Left cardiac atrium (tissue), 4 donors: ENCODE data around the gene EEF1A2. TPM values are rescaled to one million over a fixed set of nuclear protein-coding genes. Genes with fewer than 3 reads are reported as not detected.
"Not testable (repeated sequence)": the region's sequence is repeated elsewhere in the genome, so short reads cannot be mapped to it uniquely, and the experiment has no call there.

Source experiments
- ATAC-seq, 2 donors: fragments of 200-7000 bp; cut with Tn5 transposase; one replicate each; pipeline ENCODE4 v1.9.1; 2020; ENCODE audit warnings: mild to moderate bottlenecking in 2 of 2, moderate library complexity in 2 of 2
- DNase-seq: peaks from one replicate; pipeline ENCODE4 v3.0.0-alpha.2; 2020
- intact Hi-C, 2 donors: fragments of 100-400 bp; cut with DNase I; formaldehyde crosslinking; loops; one replicate each; pipeline versions ENCODE4 v1.14.1 to v1.15.1; 2022 to 2023
- total RNA-seq, 2 donors: library from RNA; stranded (reverse); fragmentation: NEBNext Ultra II Directional; extraction: Animal tissue kit (Norgen Biotek cat#: 25700); gene quantifications; one replicate each; pipeline ENCODE4 v1.2.1, GENCODE V29; 2021
- donor health status: DM: no; HTN: yes; CAD: no.
- donor health status: DM: no; HTN: yes; CAD: no; lungs with severe emphysema.
- donor health status: DM: yes; HTN: yes; CAD: no.
- donor health status: Dilated cardiomyopathy.

The EEF1A2 gene
- total RNA-seq, 2 donors from 2014 or later = 656 to 679 TPM

GRCh38 chr20:63479695-63480419 lies 19.0 kb downstream of the EEF1A2 start:
- intact Hi-C loops = loop anchor here in 1 of 2 donors (5.0 kb wide), 1 partner anchor 38 kb away; no protein-coding TSS in a partner anchor
- not testable (repeated sequence) for ATAC-seq, DNase-seq

DNA sequence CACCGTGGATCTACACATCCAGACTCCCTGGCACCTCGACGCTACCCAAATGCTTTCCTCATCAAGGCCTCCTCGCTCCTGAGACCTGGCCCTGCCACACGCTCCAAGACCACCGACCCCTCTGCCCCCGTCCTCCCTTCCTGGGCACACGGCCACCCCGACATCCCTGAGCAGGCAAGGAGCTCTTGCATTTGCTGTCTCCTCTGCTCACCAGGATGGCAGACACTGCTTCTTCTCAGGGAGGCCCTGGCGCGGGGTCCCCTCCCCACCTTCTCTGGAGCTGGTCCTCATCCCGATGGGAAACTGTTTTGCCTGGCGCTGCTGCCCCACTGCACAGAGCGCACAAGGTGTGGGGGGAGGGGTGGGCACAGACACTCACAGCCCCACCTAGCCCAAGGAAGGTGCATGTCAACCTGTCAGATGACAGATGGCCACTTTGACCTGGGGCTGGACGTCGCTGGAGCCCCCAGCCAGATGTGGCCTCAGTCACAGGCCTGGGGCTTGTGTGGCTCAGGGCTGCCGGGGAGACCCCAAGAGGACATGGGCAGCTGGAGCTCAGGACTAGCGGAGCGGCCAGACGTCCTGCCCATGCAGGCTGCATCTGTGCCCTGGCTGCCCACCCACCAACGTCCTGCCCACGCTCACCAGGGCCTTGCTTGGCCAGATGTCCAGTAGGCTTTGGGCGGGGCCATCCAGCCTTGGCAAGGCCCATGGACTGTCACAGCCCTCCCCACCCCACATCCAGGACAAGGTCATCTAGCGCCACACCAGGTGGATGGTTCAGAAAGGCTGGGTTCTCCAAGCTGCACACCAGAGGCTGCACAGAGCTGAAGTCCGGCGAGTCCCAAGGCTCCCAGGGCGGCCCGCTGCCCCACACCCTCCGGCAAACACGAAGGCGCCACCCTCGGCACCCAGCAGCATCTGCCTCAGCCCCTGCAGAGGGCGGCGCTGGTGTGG lies 20.3 kb downstream of the EEF1A2 start:
- ATAC-seq (no peak), DNase-seq (no peak)
- intact Hi-C loops = no loop called here

- no peak for ATAC-seq
- intact Hi-C loops = no loop called here
Observed at GRCh38 chr20:63477944-63478343, 20.9 kb downstream of the EEF1A2 start.

GRCh38 chr20:63477061-63477616 lies 21.7 kb downstream of the EEF1A2 start:
- intact Hi-C loops = no loop called here
- no peak for ATAC-seq
- DNase-seq = no peak

More at GRCh38 chr20:63477944-63478343, 20.9 kb downstream of the EEF1A2 start:
- DNase-seq = no peak

DNA sequence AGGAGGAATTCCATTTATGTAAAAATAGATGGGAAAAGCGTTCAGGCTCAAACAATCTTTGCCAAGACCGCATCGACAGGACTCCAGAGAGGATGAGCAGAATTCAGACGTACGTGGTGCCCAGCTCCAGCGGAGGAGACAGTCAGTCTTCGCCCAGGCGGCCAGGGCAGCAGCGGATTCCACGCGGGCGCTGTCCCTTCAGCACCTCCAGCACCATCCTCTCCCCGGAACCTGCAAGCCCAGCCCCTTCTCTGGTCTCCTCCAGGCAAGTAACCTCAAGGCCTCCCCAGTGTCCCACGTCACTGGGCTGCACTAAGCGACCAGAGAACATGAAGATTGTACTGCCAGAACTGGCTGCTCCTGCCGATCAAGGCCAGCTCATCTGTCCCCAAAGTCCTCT lies 23.7 kb downstream of the EEF1A2 start:
- no peak for DNase-seq
- ATAC-seq = peak; percentile 38 to 47

GRCh38 chr20:63473555-63474449 lies 25.1 kb downstream of the EEF1A2 start:
- DNase-seq (no peak), ATAC-seq (no peak)
- intact Hi-C loops = no loop called here

More for the DNA sequence above, 23.7 kb downstream of the EEF1A2 start:
- intact Hi-C loops = no loop called here

- DNase-seq = no peak
- no peak for ATAC-seq
- intact Hi-C loops = no loop called here
Observed at GRCh38 chr20:63472862-63473390, 26.0 kb downstream of the EEF1A2 start.

- ATAC-seq = no peak
- DNase-seq = no peak
- intact Hi-C loops = no loop called here
Observed at GRCh38 chr20:63471981-63472831, 26.7 kb downstream of the EEF1A2 start, which contains the start of gene KCNQ2. Gene KCNQ2 (minus strand): TSS chr20:63472655. CDS start chr20:63472463, 192 bp downstream.

DNA sequence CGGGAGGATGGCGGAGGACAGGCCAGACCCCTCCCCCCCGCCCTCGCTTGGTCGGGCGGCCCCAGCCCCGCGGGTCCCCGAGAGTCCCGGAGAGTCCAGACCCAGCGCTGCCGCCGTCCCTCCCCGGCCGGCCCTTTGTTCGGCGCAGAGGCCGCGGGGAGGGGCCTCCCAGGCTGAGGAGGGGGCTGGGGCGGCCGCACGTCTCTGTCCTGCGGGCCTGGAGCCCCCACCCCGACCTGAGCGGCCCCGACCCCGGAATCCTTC lies 27.2 kb downstream of the EEF1A2 start:
- intact Hi-C loops = no loop called here
- no peak for ATAC-seq

GRCh38 chr20:63471002-63471716 lies 27.7 kb downstream of the EEF1A2 start:
- ATAC-seq = no peak
- no peak for DNase-seq
- intact Hi-C loops = no loop called here

More for the DNA sequence above, 27.2 kb downstream of the EEF1A2 start:
- no peak for DNase-seq

- DNase-seq (no peak), ATAC-seq (no peak)
- intact Hi-C loops = no loop called here
Observed at GRCh38 chr20:63470410-63470809, 28.5 kb downstream of the EEF1A2 start.

DNA sequence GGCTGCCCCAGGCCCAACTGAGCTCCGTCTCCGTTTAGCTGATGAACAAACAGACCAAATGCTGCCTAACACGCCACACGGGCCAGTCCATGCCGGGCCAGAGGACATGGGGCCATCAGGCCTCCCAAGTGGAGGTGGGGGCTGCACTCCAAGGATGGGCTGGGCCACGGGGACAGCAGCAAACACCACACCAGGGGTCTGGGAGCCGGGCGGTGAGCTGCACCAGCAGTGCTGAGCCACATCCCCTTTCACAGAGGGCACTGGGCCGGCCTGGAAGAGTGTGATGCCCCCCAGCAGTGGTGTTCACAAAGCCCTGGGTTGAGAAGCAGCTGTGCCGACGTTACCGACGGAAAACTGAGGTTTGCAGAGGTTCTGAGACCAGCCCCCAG lies 29.2 kb downstream of the EEF1A2 start:
- no peak for DNase-seq
- ATAC-seq = no peak
- intact Hi-C loops = no loop called here

GRCh38 chr20:63469019-63469712 lies 29.7 kb downstream of the EEF1A2 start:
- DNase-seq = no peak
- ATAC-seq = no peak
- intact Hi-C loops = no loop called here

- ATAC-seq (no peak), DNase-seq (no peak)
- intact Hi-C loops = no loop called here
Observed at GRCh38 chr20:63468421-63468820, 30.5 kb downstream of the EEF1A2 start.

DNA sequence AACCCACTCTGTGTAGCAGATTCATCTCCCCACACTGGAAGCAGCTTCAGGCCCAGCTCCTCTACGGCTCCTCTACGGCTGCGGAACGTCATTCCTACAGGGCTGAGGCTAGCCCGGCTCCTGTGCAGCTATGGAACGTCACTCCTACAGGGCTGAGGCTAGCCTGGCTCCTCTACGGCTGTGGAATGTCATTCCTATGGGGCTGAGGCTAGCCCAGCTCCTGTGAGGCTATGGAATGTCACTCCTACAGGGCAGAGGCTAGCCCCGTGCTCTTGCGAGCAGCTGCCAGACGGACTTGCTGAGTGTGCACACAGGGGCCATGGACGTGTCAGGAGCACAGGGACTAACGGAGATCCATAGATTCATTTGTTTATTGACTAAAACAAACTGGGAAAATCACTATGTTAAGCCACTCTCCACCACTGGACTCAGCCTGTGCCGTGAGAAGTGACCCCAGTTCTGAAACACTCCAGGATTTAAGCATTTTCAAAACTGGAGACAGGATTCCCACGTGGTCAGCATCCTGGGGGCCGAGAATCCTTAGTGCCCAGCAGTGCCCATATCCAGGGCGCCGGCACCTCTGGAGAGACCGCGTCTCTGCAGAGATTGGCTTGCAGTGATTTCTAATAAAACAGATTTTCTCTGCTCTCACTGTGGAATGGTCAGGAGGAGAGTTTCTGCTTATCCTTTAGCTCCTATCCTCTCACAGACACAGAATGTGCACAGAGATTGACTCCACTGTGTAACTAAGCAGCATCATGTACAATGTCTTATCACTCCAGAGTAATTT lies 31.4 kb downstream of the EEF1A2 start:
- DNase-seq = no peak
- no peak for ATAC-seq
- intact Hi-C loops = no loop called here

DNA sequence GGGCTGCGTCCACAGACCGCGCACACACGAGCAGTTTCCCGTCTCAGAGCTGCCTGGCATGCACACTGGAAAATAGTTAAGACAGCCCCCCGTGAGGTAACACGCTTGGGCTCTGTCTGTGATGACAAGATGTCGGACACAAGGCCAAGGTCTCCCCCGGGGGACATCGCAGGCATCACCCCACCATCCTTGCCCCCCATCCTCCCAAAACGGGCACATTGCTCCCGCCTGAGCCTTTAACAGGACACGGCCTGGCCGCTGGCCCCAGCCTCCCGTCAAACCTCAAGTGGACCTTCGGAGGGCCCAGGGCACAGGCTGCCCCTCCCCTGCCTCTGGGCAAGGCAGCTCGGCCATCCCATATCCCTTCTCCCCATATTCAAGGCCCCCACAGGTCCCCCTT lies 32.0 kb downstream of the EEF1A2 start:
- ATAC-seq = no peak
- intact Hi-C loops = no loop called here

More for the DNA sequence above, 32.0 kb downstream of the EEF1A2 start:
- no peak for DNase-seq
